AG04450 (cell line): ENCODE data around the gene GRIN2A. TPM values are rescaled to one million over a fixed set of nuclear protein-coding genes. Genes with fewer than 3 reads are reported as not detected.

Experiments used
- CTCF ChIA-PET: fragments of 300-600, 350-600 bp; formaldehyde crosslinking; extraction: SDS; loops from one replicate; lab custom pipeline; 2022; ENCODE audit warnings: antibody characterized with exemption, inconsistent platforms; lab: Charles Lee
- POLR2A ChIA-PET: fragments of 350-600 bp; formaldehyde crosslinking; extraction: SDS; loops from one replicate; lab custom pipeline; 2021; ENCODE audit warnings: antibody characterized with exemption, inconsistent platforms; lab: Yijun Ruan, JAX
- DNase-seq: peaks from one replicate; pipeline ENCODE4 v3.0.0-alpha.2; 2011; ENCODE audit warnings: low read depth, low spot score
- H3K27ac ChIP-seq: one replicate; pipeline ENCODE4 v1.5.1; 2012; ENCODE audit warnings: low read depth, low read length, control low read depth
- H3K27me3 ChIP-seq: one replicate; pipeline ENCODE4 v1.6.0; 2012; ENCODE audit warnings: low read length; ENCODE audit not compliant: control insufficient read depth, insufficient read depth
- H3K4me3 ChIP-seq: 2 replicates; pipeline ENCODE4 v1.5.1; 2011; ENCODE audit warnings: mild to moderate bottlenecking, low read depth, low read length, control low read depth
- H3K9me3 ChIP-seq: 2 replicates; pipeline ENCODE4 v1.5.1; 2012; ENCODE audit warnings: low read length; ENCODE audit not compliant: control insufficient read depth, insufficient read depth
- CTCF ChIP-seq: IDR thresholded peaks from 2 replicates; pipeline ENCODE4 v1.5.1; 2011; ENCODE audit warnings: low read depth, low read length, control low read depth, inconsistent platforms
- polyA plus RNA-seq: library from polyadenylated mRNA; depleted of rRNA; stranded (reverse); fragments of >200 nt; gene quantifications from 2 replicates; pipeline ENCODE4 v1.2.3, GENCODE V29; 2011

The GRIN2A gene
- polyA plus RNA-seq, 1 experiment: not detected

DNA sequence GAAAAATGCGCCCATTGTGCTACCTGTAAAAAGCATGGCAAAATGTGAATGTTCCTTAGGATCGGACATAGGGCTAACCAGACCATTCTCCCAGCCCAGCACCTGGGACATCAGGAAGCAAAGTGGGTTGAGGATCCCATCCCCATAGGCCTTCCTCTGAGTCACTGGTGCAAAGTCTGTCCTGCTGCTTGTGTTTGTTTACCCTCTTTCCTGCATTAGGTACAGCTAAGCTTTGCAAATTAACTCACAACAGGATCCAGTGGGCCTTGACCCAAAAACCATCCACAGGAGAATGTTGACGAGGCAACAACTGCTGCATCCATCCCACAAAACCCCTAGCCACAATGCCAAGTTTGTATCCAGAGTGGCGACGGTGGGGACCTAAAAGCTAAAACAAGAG is 106.2 kb downstream of the GRIN2A start:
- CTCF ChIA-PET: no interaction called here

DNA sequence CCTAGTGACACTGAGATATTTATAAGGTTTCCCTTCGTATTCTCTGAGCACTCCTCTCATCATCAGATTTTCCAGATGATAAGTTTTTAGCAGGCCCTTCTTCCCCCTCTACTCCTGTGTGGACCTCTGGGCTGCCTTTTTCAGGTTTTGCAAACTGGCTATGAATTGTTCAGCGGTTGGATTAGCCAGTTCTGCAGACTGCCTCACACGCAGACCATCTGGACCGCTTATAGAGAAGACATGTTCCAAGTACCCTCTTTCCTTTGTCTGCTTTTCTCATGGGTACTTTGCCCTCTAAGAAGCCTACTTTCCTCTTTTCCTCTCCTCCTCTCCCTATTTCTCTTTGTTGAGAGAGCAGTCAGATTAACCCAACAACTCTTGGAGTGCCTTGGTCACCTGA is 111.6 kb downstream of the GRIN2A start:
- no peak for TF ChIP-seq CTCF
- ChIA-PET CTCF (no interaction called here), POLR2A (no interaction called here)
- Histone ChIP-seq H3K27ac (no peak overlapping the region), H3K4me3 (no peak overlapping the region), H3K9me3 (peaks cover 26% of the 10 kb centered on the region; the same call in 1 of the 2 replicates), H3K27me3 (no peaks in the 10 kb centered on the region)
- DNase-seq: no peak

More for the DNA sequence above, 106.2 kb downstream of the GRIN2A start:
- Histone ChIP-seq H3K27me3 (no peaks in the 10 kb centered on the region), H3K9me3 (peaks cover 29% of the 10 kb centered on the region), H3K27ac (no peak overlapping the region), H3K4me3 (no peak overlapping the region)
- no peak for DNase-seq
- POLR2A ChIA-PET: no interaction called here
- TF ChIP-seq CTCF: no peak

DNA sequence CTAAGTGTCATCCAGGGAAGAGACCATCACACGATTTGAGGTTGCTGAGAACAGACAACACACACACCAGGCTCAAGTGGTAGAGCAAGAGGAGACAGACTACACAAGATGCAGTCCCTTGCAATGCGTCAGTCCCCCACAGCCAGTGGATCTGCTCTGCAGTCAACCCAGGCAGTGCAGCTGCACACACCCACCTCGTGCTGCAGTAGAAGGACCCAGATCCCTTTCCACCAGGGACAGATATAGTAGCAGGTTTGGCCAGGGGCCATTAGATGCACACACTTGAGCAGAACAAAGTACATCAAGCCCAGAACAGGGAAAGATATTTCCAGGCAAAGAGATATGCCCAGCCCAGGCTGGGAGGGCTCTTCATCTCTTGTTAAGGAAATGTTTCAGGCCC is 112.9 kb downstream of the GRIN2A start:
- Histone ChIP-seq H3K27me3 (no peaks in the 10 kb centered on the region), H3K27ac (no peak overlapping the region), H3K4me3 (no peak overlapping the region), H3K9me3 (peaks cover 26% of the 10 kb centered on the region; the same call in 1 of the 2 replicates)
- POLR2A ChIA-PET: no interaction called here
- DNase-seq: no peak
- CTCF ChIA-PET: no interaction called here
- TF ChIP-seq CTCF: no peak

GRCh38 chr16:10067835-10068234 is 114.4 kb downstream of the GRIN2A start:
- DNase-seq: no peak
- CTCF ChIA-PET: no interaction called here
- no peak overlapping the region for H3K4me3 ChIP-seq
- no peak for TF ChIP-seq CTCF
- no peaks in the 10 kb centered on the region for H3K27me3 ChIP-seq
- POLR2A ChIA-PET: no interaction called here
- H3K27ac ChIP-seq: no peak overlapping the region
- peaks cover 20% of the 10 kb centered on the region; the same call in 1 of the 2 replicates for H3K9me3 ChIP-seq

- no peaks in the 10 kb centered on the region for H3K27me3 ChIP-seq
- H3K9me3 ChIP-seq: peaks cover 18% of the 10 kb centered on the region; the same call in 1 of the 2 replicates
- no peak overlapping the region for H3K27ac ChIP-seq
- ChIA-PET CTCF (no interaction called here), POLR2A (no interaction called here)
- TF ChIP-seq CTCF: no peak
- no peak overlapping the region for H3K4me3 ChIP-seq
- DNase-seq: no peak
Measured at GRCh38 chr16:10067406-10067805, 114.8 kb downstream of the GRIN2A start.
